HFF-Myc (cell line): Measurements from ENCODE around the gene CLPTM1L.

Source experiments
- DNase-seq: peaks from one replicate; pipeline ENCODE4 v3.0.0-alpha.2; 2011; ENCODE audit warnings: low read depth; ENCODE audit errors: extremely low read depth
- H3K4me3 ChIP-seq: replicated peaks from 2 replicates; pipeline ENCODE4 v1.5.1; 2011; ENCODE audit warnings: low read depth, mild to moderate bottlenecking, control low read depth, low read length
- CTCF ChIP-seq: IDR thresholded peaks from 2 replicates; pipeline ENCODE4 v1.5.1; 2012; ENCODE audit warnings: mild to moderate bottlenecking, low read depth, low read length, control low read depth; ENCODE audit errors: missing control alignments

Gene CLPTM1L

GRCh38 chr5:1310118-1310517 lies 34.8 kb downstream of the CLPTM1L start:
- H3K4me3 ChIP-seq: no peak overlapping the region
- no peak for TF ChIP-seq CTCF
- no peak for DNase-seq

DNA sequence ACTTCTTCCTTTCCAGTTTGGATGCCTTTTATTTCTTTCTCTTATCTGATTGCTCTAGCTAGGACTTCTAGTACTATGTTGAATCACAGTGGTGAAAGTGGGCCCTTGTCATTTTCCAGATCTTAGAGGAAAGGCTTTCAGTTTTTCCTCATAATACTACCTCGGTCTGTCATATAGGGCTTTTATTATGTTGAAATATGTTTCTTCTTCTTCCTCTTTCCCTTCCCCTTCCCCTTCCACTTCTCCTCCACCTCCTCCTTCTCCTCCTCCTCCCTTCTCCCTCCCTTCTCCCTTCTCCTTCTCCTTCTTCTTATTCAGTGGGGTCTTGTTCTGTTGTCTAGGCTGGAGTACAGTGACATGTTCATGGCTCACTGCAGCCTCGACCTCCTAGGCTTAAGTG lies 40.9 kb downstream of the CLPTM1L start:
- H3K4me3 ChIP-seq: no peak overlapping the region
- TF ChIP-seq CTCF: no peak
- no peak for DNase-seq

DNA sequence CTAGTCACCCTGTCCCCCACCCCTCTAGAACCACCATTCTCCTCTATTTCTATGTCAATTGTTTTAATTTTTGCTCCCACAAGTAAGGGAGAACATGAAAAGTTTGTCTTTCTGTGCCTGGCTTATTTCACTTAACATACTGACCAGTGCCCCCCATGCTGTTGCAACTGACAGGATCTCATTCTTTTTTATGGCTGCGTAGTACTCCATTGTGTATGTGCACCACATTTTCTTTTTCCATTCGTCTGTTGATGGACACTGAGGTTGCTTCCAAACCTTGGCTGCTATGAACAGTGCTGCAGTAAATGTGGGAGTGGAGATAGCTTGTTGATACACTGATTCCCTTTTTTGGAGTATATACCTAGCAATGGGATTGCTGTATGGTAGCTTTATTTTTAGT lies 42.6 kb downstream of the CLPTM1L start:
- no peak for TF ChIP-seq CTCF
- DNase-seq: no peak
- H3K4me3 ChIP-seq: no peak overlapping the region

- H3K4me3 ChIP-seq: no peak overlapping the region
- no peak for DNase-seq
- TF ChIP-seq CTCF: no peak
Measured at GRCh38 chr5:1300581-1301083, 44.3 kb downstream of the CLPTM1L start.

DNA sequence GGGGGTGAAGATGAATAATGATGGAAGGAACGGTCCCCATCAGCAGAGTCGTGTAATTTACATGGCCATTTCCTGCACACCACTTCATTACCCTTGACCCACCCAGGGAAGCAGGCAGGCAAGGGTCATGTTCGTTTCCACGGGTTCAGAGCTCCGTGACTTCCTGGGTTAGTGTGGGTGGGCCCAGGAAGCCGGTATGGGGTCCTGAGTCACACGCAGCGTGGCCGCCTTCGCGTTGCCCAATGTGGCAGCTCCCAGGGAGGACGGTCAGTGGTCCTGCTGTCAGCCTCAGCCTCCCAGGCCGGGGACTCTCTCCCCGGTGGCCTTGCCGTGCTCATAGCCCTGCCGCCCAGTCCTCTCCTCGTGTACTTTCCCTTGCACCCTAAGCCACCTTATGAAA lies 44.9 kb downstream of the CLPTM1L start:
- H3K4me3 ChIP-seq: no peak overlapping the region
- no peak for DNase-seq
- TF ChIP-seq CTCF: no peak

GRCh38 chr5:1299511-1299850 lies 45.4 kb downstream of the CLPTM1L start:
- no peak overlapping the region for H3K4me3 ChIP-seq
- DNase-seq: no peak
- TF ChIP-seq CTCF: no peak

DNA sequence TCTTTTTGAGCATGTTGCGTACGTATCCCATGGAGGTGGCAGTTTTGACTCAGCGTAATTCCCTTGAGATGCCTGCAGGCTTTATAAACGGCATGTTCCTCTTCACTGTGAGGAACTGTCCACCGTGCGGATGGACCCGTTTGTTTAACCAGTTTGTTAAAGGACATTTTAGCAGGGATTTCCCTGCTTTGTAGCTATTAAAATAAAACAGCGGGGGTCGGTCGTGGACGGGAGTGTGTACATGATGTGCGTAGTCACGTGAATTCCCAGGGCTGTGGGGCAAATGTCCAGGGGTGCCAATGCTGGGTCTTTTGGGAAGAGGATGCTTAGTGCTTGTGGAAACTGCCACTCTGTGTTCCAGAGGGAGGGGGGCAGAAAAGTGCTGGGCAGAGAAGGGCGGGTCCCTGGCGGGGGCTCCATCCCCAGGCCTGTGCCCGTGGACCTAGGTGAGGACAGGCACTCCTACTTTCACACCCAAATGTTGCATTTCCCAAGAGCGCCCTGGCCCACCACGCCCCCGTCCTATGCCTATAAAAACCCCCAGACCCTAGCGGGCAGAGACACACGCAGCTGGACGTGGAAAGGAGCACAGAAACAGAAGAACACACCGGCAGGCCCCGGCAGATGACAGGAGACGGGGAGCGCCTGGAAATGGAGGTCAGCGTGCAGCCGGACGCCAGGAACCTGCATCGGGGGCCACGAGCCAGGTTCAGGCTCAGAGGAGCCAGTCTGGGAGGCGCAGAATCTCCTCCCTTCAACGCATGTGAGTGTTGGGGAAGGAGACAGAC lies 46.0 kb downstream of the CLPTM1L start:
- TF ChIP-seq CTCF: no peak
- no peak for DNase-seq
- no peak overlapping the region for H3K4me3 ChIP-seq
